ENCODE results near the gene MYH11.
"Not testable (repeated sequence)": the region's sequence is repeated elsewhere in the genome, so short reads cannot be mapped to it uniquely, and the experiment has no call there.

MYH11 gene

DNA sequence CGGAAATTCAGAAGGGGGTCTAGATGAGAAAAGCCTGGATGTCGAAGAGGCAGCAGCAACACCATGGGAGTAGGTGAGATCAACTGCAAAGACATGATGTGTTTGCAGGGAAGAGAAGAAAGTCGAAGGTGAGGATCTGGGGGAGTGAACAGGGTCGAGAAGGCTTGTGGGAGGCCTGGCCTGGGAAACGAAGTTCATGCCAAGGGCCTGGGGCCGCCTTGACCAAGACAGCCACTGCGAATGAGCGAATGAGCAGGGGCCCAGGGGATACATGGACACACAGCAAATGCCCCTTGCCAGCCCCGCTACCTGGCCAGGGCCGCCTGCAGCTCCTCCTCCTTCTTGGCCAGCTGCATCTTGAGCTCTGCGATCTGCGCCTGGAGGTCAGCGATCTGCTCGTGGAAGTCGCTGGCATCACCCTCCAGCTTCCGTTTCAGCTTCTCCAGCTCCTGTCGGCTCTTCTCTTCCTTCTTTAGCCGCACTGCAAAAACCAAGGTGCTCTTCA, 119.6 kb downstream of the MYH11 start:
- H3K27me3 ChIP-seq (ENCODE audit: control insufficient read depth, insufficient read depth, low read length): no peaks in the 10 kb centered on the region
- H3K4me3 ChIP-seq (ENCODE audit: low read depth, low read length): no peak overlapping the region
- no peaks in the 10 kb centered on the region for H3K9me3 ChIP-seq (ENCODE audit: control insufficient read depth, insufficient read depth, low read length)
- H3K9ac ChIP-seq (ENCODE audit: low read depth, low read length): no peak overlapping the region
- H3K36me3 ChIP-seq (ENCODE audit: control insufficient read depth, insufficient read depth, low read length): no peaks in the 10 kb centered on the region
- no peaks in the 10 kb centered on the region for H3K4me1 ChIP-seq (ENCODE audit: control insufficient read depth, insufficient read depth, low read length)

DNA sequence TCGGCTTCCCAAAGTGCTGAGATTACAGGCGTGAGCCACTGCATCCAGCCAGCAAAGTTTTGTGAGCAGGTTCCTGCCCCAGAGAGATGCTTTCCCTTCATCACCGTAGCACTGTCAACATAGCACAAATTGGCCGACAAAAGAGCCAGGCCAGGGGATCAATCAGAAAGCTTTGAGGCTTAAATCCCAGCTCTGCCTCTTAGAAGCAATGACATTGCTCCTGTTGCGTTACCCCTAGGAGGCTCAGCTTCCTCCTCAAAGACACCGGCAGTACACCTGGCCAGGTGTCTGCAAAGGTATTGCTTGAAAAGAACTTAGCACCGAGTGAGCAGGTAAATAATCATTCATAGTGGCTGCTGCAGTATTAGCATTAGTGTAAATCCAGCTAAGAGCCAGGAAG, 120.3 kb downstream of the MYH11 start:
- H3K36me3 ChIP-seq (ENCODE audit: control insufficient read depth, insufficient read depth, low read length): no peaks in the 10 kb centered on the region
- H3K4me3 ChIP-seq (ENCODE audit: low read depth, low read length): no peak overlapping the region
- H3K27me3 ChIP-seq (ENCODE audit: control insufficient read depth, insufficient read depth, low read length): no peaks in the 10 kb centered on the region
- no peaks in the 10 kb centered on the region for H3K9me3 ChIP-seq (ENCODE audit: control insufficient read depth, insufficient read depth, low read length)
- H3K4me1 ChIP-seq (ENCODE audit: control insufficient read depth, insufficient read depth, low read length): no peaks in the 10 kb centered on the region
- no peak overlapping the region for H3K9ac ChIP-seq (ENCODE audit: low read depth, low read length)

DNA sequence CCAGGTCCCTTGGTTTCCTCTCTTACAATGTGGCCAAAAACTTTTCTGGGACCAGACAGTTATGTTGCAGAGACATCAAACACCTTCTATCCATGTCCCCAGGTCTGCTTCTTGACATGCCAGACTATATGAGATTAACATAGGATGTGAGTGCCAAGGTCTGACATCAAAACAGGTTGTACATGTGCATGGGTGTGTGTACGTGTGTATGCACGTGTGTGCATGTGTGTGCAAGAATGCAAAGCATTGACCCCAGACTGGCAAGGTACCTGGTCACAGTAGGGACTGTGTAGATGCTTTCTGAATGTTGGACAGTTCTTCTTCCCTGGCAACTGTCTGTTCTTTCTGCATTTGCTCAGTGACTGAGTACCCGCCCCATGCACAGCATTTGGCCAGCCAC, 121.2 kb downstream of the MYH11 start:
- Histone ChIP-seq H3K36me3 (ENCODE audit: control insufficient read depth, insufficient read depth, low read length) (no peaks in the 10 kb centered on the region), H3K27me3 (ENCODE audit: control insufficient read depth, insufficient read depth, low read length) (no peaks in the 10 kb centered on the region), H3K4me1 (ENCODE audit: control insufficient read depth, insufficient read depth, low read length) (no peaks in the 10 kb centered on the region), H3K4me3 (ENCODE audit: low read depth, low read length) (no peak overlapping the region), H3K9ac (ENCODE audit: low read depth, low read length) (no peak overlapping the region), H3K9me3 (ENCODE audit: control insufficient read depth, insufficient read depth, low read length) (no peaks in the 10 kb centered on the region)

DNA sequence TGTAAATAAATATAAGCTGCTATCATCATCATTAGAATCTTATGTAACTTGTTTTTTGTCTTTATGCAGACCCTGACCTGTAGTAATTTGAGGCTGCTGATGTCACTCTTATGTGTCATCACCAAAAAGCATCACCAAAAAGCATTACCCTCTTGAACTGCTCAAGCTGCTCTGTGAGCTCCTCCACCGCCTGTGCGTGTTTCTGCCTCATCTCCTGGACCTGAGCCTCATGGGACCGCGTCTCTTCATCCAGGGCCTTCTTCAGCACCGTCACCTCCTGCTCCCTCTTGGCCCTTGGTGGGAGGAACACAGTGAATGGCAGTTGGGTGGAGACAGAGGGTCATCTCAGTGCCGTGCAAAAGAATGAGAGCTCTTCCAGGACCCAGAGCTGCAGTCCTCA, 124.4 kb downstream of the MYH11 start:
- Histone ChIP-seq H3K36me3 (ENCODE audit: control insufficient read depth, insufficient read depth, low read length) (no peaks in the 10 kb centered on the region), H3K4me1 (ENCODE audit: control insufficient read depth, insufficient read depth, low read length) (no peaks in the 10 kb centered on the region), H3K27me3 (ENCODE audit: control insufficient read depth, insufficient read depth, low read length) (no peaks in the 10 kb centered on the region), H3K9me3 (ENCODE audit: control insufficient read depth, insufficient read depth, low read length) (no peaks in the 10 kb centered on the region), H3K4me3 (ENCODE audit: low read depth, low read length) (no peak overlapping the region), H3K9ac (ENCODE audit: low read depth, low read length) (no peak overlapping the region)

DNA sequence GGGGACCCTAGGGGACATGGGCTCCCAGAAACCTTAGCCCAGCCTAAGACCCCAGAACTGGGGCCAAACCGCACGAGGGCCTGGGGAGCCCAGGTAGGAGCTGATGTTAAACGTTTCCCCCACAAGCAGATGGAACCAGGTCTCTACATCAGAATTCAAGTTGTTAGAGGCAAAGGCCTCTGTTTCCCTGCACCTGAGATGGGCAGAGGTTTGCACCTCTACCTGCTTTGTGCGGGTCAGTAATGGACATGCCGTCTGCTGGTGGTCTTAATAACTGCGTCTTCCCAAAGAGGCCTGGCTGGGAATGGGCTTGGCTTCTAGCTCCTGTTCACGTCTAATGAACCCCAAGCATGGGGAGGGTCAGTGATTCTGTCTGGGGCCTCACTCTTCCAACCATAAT, 127.7 kb downstream of the MYH11 start:
- peaks cover 3% of the 10 kb centered on the region for H3K36me3 ChIP-seq (ENCODE audit: control insufficient read depth, insufficient read depth, low read length)
- no peaks in the 10 kb centered on the region for H3K27me3 ChIP-seq (ENCODE audit: control insufficient read depth, insufficient read depth, low read length)
- no peaks in the 10 kb centered on the region for H3K9me3 ChIP-seq (ENCODE audit: control insufficient read depth, insufficient read depth, low read length)
- H3K9ac ChIP-seq (ENCODE audit: low read depth, low read length): no peak overlapping the region
- no peaks in the 10 kb centered on the region for H3K4me1 ChIP-seq (ENCODE audit: control insufficient read depth, insufficient read depth, low read length)
- H3K4me3 ChIP-seq (ENCODE audit: low read depth, low read length): no peak overlapping the region

DNA sequence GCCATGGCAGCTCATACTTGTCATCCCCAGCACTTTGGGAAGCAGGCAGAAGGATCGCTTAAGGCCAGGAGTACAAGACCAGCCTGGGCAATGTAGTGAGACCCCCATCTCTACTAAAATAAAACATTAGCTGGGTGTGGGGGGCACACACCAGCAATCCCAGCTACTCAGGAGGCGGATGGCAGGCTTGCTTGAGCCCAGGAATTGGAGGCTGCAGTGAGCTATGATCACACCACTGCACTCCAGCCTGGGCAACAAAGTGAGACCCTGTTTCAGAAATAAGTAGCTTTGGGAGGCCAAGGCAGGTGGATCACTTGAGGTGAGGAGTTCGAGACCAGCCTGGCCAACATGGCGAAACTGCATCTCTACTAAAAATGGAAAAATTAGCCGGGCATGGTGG, 129.1 kb downstream of the MYH11 start:
- not testable (repeated sequence) for H3K9ac ChIP-seq (ENCODE audit: low read depth, low read length); H3K9me3 ChIP-seq (ENCODE audit: control insufficient read depth, insufficient read depth, low read length); H3K4me3 ChIP-seq (ENCODE audit: low read depth, low read length); H3K36me3 ChIP-seq (ENCODE audit: control insufficient read depth, insufficient read depth, low read length); H3K4me1 ChIP-seq (ENCODE audit: control insufficient read depth, insufficient read depth, low read length); H3K27me3 ChIP-seq (ENCODE audit: control insufficient read depth, insufficient read depth, low read length)

DNA sequence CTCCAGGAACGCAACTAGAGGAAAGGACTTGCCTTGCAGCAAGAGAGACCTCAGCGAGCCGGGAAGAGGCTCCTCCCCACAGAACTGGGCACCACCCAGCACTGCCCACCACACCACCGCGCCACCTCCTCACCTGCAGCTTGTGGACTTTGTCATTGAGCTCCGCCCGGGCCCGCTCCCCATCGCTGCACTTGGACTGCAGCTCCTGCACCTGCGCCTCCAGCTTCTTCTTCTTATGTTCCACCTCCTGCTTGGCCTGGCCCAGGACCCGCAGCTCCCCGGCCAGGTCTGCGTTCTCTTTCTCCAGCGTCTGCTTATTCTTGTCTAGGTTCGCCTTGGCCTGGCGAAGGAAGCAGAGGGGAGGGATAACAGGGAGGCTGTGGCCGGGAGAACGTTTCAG, 130.1 kb downstream of the MYH11 start:
- no peaks in the 10 kb centered on the region for H3K4me1 ChIP-seq (ENCODE audit: control insufficient read depth, insufficient read depth, low read length)
- H3K4me3 ChIP-seq (ENCODE audit: low read depth, low read length): no peak overlapping the region
- H3K27me3 ChIP-seq (ENCODE audit: control insufficient read depth, insufficient read depth, low read length): no peaks in the 10 kb centered on the region
- no peaks in the 10 kb centered on the region for H3K9me3 ChIP-seq (ENCODE audit: control insufficient read depth, insufficient read depth, low read length)
- no peak overlapping the region for H3K9ac ChIP-seq (ENCODE audit: low read depth, low read length)
- peaks cover 3% of the 10 kb centered on the region for H3K36me3 ChIP-seq (ENCODE audit: control insufficient read depth, insufficient read depth, low read length)

DNA sequence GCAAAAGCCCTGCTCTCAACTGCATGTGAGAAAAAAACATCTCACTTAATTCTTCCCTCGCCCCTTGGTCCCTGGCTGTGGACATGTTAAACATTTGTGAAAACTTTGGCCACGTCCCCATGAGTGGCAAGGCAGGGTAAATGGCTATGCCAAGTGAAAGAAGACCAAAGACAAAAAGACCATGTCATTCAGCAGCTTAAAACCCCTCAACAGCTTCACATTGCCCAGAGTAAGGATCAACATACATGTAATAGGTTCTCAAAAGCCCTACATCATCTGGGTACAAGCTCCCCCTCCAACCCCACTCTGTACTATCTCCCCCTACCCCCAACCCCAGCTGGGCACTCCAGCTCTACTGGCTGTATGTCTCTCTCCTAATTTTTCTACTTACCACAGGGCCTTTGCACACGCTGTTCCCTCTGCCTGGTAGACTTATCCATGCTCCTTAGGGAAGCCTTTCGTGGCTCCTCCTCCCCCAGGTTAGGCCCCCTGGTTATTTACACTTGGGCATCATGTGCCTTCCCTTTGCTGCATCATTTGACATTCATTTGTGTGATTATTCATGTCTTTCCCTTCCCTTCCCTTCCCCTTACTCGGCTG, 131.1 kb downstream of the MYH11 start:
- no peaks in the 10 kb centered on the region for H3K9me3 ChIP-seq (ENCODE audit: control insufficient read depth, insufficient read depth, low read length)
- no peaks in the 10 kb centered on the region for H3K4me1 ChIP-seq (ENCODE audit: control insufficient read depth, insufficient read depth, low read length)
- no peak overlapping the region for H3K9ac ChIP-seq (ENCODE audit: low read depth, low read length)
- no peak overlapping the region for H3K4me3 ChIP-seq (ENCODE audit: low read depth, low read length)
- H3K36me3 ChIP-seq (ENCODE audit: control insufficient read depth, insufficient read depth, low read length): peaks cover 3% of the 10 kb centered on the region
- H3K27me3 ChIP-seq (ENCODE audit: control insufficient read depth, insufficient read depth, low read length): no peaks in the 10 kb centered on the region

DNA sequence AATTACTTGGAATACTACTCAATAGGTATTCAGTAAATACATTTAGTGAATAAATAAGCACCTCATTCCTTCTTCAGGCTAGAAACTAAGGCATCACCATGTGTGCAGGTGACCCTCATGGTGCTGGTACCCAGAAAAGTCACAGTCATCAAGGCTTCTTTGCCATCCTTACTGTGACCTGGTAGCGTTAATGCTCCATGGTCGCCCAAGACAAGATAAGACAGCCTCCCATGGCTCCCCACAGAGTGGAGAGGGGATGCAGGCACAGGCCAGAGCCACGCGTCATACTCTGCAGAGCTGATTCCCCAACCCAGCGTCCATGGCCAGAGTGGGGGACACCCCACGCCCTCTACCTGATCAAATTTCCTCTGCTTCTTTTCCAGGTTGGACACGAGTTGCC, 133.0 kb downstream of the MYH11 start:
- Histone ChIP-seq H3K4me3 (ENCODE audit: low read depth, low read length) (no peak overlapping the region), H3K9ac (ENCODE audit: low read depth, low read length) (no peak overlapping the region), H3K27me3 (ENCODE audit: control insufficient read depth, insufficient read depth, low read length) (no peaks in the 10 kb centered on the region), H3K36me3 (ENCODE audit: control insufficient read depth, insufficient read depth, low read length) (peaks cover 3% of the 10 kb centered on the region), H3K9me3 (ENCODE audit: control insufficient read depth, insufficient read depth, low read length) (no peaks in the 10 kb centered on the region), H3K4me1 (ENCODE audit: control insufficient read depth, insufficient read depth, low read length) (no peaks in the 10 kb centered on the region)

DNA sequence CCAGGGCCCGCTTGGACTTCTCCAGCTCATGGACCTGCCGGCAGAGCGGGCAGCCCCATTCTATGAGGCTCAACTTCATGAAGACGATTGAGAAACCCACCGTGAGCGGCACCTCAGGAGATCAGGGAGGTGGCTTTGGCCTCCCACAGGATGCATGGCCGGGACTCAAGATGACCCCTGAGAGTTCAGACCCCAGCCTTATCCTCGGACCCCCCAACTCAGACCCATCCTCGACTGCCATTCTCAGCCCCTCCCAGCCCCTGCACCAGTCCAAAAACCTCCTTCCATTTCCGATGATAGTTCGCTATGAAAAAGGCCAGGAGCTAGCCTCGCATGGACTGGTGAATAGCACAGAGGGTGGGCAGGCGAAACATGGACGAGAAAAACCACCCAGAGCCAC, 135.8 kb downstream of the MYH11 start:
- no peaks in the 10 kb centered on the region for H3K9me3 ChIP-seq (ENCODE audit: control insufficient read depth, insufficient read depth, low read length)
- H3K36me3 ChIP-seq (ENCODE audit: control insufficient read depth, insufficient read depth, low read length): peaks cover 3% of the 10 kb centered on the region
- no peak overlapping the region for H3K4me3 ChIP-seq (ENCODE audit: low read depth, low read length)

DNA sequence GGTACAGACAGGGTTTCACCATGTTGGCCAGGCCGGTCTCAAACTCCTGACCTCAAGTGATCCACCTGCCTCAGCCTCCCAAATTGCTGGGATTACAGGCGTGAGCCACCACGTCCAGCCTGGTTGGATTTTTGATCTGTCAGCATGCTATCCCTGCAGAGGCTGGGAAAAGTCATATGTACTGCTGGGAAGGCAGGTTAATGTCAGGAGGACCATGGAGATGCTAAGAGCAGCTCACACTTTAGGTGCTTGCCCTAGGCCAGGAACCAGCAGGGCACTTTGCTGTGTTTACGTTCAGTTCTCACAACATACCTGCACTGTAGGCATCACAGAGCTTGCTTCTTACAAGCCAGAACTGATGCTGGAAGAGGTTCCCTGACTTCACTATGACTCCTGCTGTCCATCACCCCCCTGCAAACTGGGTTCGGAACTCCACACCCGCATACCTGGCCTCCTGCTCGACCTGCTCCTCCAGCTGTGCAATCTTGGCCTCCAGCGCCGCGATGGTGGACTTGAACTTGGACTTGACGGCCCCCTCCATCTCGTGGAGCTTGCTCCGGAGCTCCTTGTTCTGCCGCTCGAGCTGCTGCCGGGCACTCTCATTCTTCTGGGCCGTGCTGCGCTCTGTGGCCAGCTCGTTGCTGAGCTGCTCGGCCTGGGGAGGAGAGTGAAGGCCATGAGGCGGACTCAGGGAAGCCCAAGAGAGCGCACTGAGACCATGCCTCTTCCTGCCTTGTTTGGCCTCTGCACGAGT, 140.0 kb downstream of the MYH11 start:
- Histone ChIP-seq H3K4me1 (ENCODE audit: control insufficient read depth, insufficient read depth, low read length) (no peaks in the 10 kb centered on the region), H3K27me3 (ENCODE audit: control insufficient read depth, insufficient read depth, low read length) (no peaks in the 10 kb centered on the region), H3K4me3 (ENCODE audit: low read depth, low read length) (no peak overlapping the region), H3K36me3 (ENCODE audit: control insufficient read depth, insufficient read depth, low read length) (no peaks in the 10 kb centered on the region), H3K9me3 (ENCODE audit: control insufficient read depth, insufficient read depth, low read length) (no peaks in the 10 kb centered on the region), H3K9ac (ENCODE audit: low read depth, low read length) (no peak overlapping the region)

More for the DNA sequence above, 135.8 kb downstream of the MYH11 start:
- Histone ChIP-seq H3K27me3 (ENCODE audit: control insufficient read depth, insufficient read depth, low read length) (no peaks in the 10 kb centered on the region), H3K4me1 (ENCODE audit: control insufficient read depth, insufficient read depth, low read length) (no peaks in the 10 kb centered on the region), H3K9ac (ENCODE audit: low read depth, low read length) (no peak overlapping the region)

DNA sequence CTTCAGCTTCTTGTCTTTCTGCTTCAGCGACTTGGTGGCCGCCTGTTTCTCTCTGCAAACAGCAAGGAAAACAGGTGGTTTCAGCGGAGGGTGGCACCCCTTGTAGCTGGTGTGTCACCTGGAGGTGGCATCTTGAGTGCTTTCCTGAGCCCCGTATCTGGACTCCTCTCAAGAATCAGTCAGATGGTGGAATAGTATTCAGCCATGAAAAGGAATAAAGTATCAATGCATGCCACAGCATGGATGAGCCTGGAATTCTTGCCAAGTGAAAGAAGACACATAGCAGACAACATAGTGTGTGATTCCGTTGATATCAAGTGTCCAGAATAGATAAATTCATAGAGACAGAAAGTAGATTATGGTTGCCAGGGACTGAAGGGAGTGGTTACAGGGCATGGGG, 141.6 kb downstream of the MYH11 start:
- no peak overlapping the region for H3K4me3 ChIP-seq (ENCODE audit: low read depth, low read length)
- no peaks in the 10 kb centered on the region for H3K36me3 ChIP-seq (ENCODE audit: control insufficient read depth, insufficient read depth, low read length)
- H3K27me3 ChIP-seq (ENCODE audit: control insufficient read depth, insufficient read depth, low read length): no peaks in the 10 kb centered on the region
- no peaks in the 10 kb centered on the region for H3K4me1 ChIP-seq (ENCODE audit: control insufficient read depth, insufficient read depth, low read length)
- H3K9me3 ChIP-seq (ENCODE audit: control insufficient read depth, insufficient read depth, low read length): no peaks in the 10 kb centered on the region
- H3K9ac ChIP-seq (ENCODE audit: low read depth, low read length): no peak overlapping the region

Measured in iPS-15b (cell line).